ENCODE measurements around the gene SLC17A1. TPM values are rescaled to one million over a fixed set of nuclear protein-coding genes. Genes with fewer than 3 reads are reported as not detected.

Gene SLC17A1, protein sequence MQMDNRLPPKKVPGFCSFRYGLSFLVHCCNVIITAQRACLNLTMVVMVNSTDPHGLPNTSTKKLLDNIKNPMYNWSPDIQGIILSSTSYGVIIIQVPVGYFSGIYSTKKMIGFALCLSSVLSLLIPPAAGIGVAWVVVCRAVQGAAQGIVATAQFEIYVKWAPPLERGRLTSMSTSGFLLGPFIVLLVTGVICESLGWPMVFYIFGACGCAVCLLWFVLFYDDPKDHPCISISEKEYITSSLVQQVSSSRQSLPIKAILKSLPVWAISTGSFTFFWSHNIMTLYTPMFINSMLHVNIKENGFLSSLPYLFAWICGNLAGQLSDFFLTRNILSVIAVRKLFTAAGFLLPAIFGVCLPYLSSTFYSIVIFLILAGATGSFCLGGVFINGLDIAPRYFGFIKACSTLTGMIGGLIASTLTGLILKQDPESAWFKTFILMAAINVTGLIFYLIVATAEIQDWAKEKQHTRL
- total RNA-seq: 0.25 TPM in 1 of 2 replicates, not detected in the other

GRCh38 chr6:25831532-25832306, at the start of gene SLC17A1:
SLC17A1 (minus strand) TSS chr6:25832052; CDS start chr6:25830557, 1,495 bp downstream.

GRCh38 chr6:25874118-25874517, 42.3 kb upstream of the SLC17A1 start, which contains the start of gene SLC17A3:
SLC17A3 (minus strand) TSS chr6:25874243; CDS start chr6:25868387, 5,856 bp downstream.

GRCh38 chr6:25754535-25754934, 77.3 kb downstream of the SLC17A1 start, which contains the start of gene SLC17A4:
SLC17A4 (plus strand) TSS chr6:25754742; CDS start chr6:25761963, 7,221 bp downstream.

Other genes starting within 250 kb of the SLC17A1 start
- gene SCGN, start 179.8 kb downstream of the SLC17A1 start, total RNA-seq: not detected in 2 replicates
- not detected in 2 replicates for gene SLC17A4, start 77.3 kb downstream of the SLC17A1 start, total RNA-seq
- gene SLC17A3, start 42.2 kb upstream of the SLC17A1 start, total RNA-seq: 0.89 TPM in 1 of 2 replicates, not detected in the other
- gene SLC17A2, start 98.6 kb upstream of the SLC17A1 start, total RNA-seq: 0.25 TPM in 1 of 2 replicates, not detected in the other
- 2.4 and 7.4 TPM in 2 replicates for gene TRIM38, start 130.8 kb upstream of the SLC17A1 start, total RNA-seq

All from mesangial cell (primary cell).